T-helper 2 cell treated with Interferon-gamma antibody and Interleukin-4, amounts not matched to agents 5 μg/mL and 100 μg/mL, for 36 hours (primary cell): ENCODE results near the gene BPIFA1.

ENCODE experiments used
- DNase-seq: peaks from one replicate; pipeline ENCODE4 v3.0.0; 2021; ENCODE audit warnings: low spot score
- H3K27ac Mint-ChIP-seq: one replicate; pipeline ENCODE4 v1.8.0; 2021; ENCODE audit warnings: mild to moderate bottlenecking, mixed read lengths
- H3K27me3 Mint-ChIP-seq: one replicate; pipeline ENCODE4 v1.8.0; 2021; ENCODE audit warnings: low read depth, mixed read lengths
- H3K36me3 Mint-ChIP-seq: one replicate; pipeline ENCODE4 v1.8.0; 2021; ENCODE audit warnings: low read depth, mixed read lengths
- H3K4me1 Mint-ChIP-seq: one replicate; pipeline ENCODE4 v1.8.0; 2021; ENCODE audit warnings: low read depth, mixed read lengths
- H3K4me3 Mint-ChIP-seq: one replicate; pipeline ENCODE4 v1.8.0; 2022; ENCODE audit warnings: mild to moderate bottlenecking, moderate library complexity, mixed read lengths
- H3K9me3 Mint-ChIP-seq: one replicate; pipeline ENCODE4 v1.8.0; 2021; ENCODE audit warnings: mixed read lengths

Gene BPIFA1

DNA sequence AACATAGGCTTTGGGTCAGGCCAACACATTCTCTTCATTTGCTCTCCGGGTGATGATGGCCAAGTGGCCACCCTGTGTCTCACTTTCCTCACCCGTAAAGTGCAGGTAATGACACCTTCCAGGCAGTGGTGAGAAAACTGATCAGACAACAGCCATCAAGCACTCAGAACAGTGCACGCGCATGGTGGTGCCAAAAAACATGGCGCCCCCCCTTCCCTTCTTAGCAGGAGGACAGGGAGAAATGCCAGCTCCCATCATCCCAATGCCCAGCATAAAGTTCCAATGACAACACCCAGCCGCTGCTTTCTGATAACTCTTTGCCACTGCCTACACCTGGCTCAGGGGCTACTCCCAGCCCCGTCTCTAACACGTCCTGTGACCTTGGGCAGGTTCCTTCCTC lies 55.6 kb downstream of the BPIFA1 start:
- no peak for DNase-seq
- Mint-ChIP-seq H3K27me3 (peaks cover 5% of the 10 kb centered on the region), H3K9me3 (no peaks in the 10 kb centered on the region), H3K4me1 (no peaks in the 10 kb centered on the region), H3K4me3 (no peak overlapping the region), H3K36me3 (no peaks in the 10 kb centered on the region), H3K27ac (no peak overlapping the region)

GRCh38 chr20:33291830-33292355 lies 56.1 kb downstream of the BPIFA1 start:
- Mint-ChIP-seq H3K27ac (no peak overlapping the region), H3K4me1 (no peaks in the 10 kb centered on the region), H3K9me3 (no peaks in the 10 kb centered on the region), H3K4me3 (no peak overlapping the region), H3K36me3 (no peaks in the 10 kb centered on the region), H3K27me3 (peaks cover 5% of the 10 kb centered on the region)
- peak; percentile 43 for DNase-seq
